NCI-H2107 treated with DMSO at 0.1 percent for 48 hours (cell line): ENCODE results near the gene TTLL6.
A peak's percentile ranks its signal among the peaks of the same experiment; 100 is the strongest.
"Not testable (repeated sequence)": the region's sequence is repeated elsewhere in the genome, so short reads cannot be mapped to it uniquely, and the experiment has no call there.

Experiments used
- DNase-seq: peaks from one replicate; lab custom pipeline; 2025; ENCODE audit not compliant: unreplicated experiment; lab: John Stamatoyannopoulos, UW

TTLL6 gene

DNA sequence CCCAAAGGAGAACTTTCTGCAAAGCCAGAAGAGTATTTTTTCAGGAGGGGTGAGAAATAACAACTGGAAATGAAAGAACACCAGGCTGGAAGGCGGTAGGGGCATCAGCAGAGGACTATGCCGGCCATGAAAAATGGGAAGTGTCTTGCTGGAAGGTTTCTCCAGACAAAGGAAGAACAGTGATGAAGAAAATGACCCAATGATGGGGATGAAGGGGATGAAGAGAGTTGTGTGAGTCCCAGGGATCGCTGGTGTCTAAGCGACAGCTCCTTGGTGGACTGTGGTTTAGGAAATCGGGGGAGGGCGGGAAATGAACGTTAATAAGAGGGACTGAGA is 623 bp downstream of the TTLL6 start:
- no peak for DNase-seq

DNA sequence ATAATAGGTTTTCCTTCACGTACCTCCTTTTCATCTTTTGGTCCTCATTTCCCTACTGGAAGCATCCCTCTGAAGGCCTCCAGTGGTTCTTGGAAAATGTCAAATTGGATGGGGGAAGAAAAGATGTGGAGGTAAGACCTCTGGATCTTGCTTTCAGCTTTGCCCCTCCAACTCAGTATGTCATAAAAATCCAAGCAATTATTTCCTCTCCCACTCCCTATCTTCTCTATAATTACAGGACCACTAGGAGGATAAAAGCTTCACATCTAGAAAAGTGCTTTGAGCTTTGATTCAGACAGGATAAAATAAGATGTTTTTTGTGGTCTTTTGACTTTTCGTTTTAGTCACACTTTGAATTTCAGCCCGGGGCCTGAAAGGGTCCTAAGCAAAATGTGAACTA is 1.7 kb downstream of the TTLL6 start:
- no peak for DNase-seq

DNA sequence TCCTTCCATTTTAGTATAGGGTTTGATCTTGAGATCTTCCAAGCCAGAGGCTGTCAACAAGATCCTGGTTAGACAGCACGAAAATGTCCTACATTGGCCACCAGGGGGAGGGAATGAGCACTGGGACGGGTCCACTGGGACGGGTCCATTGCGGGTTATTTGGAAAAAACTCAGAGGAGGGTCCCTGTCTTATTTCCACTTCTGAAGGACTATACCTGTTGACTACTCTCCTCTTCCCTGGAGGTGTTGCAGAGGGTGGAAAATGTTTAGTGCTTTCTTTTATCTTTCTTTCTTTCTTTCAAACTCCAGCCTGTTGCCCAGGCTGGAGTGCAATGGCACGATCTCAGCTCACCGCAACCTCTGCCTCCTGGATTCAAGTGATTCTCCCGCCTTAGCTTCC is 2.5 kb downstream of the TTLL6 start:
- no peak for DNase-seq

DNA sequence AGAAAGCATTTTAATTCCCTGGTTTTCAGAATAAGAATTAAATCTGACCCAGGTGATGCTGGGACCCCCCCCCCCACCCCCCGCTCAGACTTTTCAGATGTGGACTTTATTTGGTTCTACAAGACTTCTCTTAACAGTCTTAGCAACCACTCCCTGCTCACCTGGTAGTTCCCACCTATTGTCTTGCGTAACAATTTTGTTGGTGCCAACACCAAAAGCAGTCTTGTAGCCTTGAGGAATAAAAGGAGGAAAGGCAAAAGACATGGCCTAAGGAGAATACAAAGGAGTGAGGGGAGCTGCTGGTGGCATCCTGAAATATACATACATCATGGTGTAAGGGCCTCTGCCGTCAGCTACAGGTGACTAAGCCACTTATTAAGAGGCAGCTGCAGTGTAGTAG is 5.0 kb downstream of the TTLL6 start:
- no peak for DNase-seq

DNA sequence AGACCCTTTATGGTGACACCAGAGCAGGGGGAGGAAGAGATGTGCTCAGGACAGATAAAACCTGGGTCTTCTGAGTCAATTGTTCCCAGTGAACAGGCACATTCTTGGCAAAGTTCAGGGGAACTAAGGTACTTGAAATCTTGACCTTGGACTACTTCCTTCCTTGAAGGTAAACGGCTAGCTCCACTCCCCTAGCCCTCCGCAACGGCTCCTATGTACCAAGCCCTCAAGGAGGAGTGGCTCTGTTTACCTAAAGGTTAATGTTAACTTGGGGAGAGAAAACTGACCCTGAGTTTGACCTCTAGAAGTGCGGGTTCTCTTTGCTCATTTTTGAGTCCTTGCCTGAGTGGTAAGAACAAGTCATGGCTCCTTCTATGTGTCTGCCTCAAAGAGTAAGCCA is 7.8 kb downstream of the TTLL6 start:
- no peak for DNase-seq

DNA sequence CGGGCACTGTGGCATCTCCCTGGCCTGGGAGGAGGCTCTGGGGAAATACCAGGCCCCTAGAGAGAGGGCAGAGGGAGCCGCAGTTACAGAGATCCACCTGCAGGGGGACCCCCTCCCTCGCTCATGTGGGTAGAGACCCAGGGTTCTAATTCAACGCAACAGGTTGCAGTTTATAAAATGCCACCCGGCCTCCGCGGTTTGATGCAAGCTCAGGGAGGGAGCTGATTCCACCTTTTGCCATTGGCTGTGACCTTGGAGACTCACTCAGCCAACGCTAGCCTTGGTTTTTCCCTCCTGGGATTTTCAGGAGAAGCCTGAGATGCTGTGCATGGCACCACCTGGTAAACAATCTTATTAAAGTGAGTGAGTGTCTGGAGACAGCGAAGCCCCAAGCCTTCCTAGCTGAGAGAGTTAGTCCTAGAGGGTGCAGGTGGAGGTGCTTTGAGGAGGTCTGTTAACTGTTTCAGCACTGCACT is 12.1 kb downstream of the TTLL6 start:
- peak; percentile 32 for DNase-seq

DNA sequence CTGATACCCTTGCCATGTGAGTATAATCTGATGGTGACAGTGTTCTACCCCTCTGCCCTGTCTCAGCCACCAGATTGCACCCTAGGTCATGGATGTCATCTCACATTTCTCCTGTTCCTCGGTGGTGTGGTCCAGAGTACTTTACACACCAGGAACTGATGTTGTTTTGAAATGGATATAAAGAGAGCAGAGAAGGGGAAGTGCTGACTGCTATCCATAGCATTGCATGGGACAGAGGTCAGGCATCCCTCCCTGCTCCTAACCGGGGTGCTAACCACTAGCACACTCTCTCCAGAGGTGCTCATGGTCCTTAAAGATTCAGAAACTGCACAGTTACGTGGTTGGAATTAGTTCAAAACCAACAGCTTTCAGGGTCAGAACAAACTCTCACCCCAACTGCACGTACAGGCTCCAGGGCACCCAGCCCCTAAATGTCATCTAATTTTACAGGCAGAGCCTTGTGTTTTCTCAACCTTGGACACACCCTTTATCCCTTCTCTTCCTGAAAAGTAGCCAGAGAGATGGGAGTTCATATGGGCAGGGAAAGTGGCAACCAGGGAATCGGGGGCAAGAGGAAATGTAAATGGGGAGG is 16.3 kb downstream of the TTLL6 start:
- no peak for DNase-seq

DNA sequence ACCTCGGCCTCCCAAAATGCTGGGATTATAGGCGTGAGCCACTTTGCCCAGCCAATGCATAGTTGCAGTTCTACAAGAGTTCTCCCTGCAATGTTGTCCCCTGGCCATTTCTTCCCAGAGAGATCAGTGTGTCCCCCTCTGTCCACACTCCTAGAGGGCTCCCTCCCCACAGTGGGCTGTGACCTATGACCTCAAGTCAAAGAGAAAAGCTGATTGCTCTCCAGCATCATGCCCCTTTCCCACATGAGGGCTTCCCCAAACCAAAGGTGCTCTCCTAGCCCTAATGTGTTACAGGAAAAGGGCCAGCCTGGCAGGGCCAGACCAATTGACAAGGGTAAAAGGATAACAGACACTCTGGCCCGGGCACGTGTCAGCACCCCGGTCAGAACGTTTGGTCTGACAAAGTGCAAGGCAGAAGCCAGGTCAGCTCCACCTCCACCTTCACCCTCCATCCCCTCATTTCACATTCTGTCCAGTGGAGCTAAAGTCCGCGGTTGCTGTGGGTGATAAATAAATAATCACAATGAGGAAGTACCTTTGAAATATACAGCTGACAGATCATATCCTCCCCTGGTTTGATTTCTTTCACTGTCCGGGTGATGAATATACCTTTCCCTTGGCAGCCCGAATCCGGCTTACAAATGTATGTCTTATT is 17.8 kb downstream of the TTLL6 start:
- no peak for DNase-seq

DNA sequence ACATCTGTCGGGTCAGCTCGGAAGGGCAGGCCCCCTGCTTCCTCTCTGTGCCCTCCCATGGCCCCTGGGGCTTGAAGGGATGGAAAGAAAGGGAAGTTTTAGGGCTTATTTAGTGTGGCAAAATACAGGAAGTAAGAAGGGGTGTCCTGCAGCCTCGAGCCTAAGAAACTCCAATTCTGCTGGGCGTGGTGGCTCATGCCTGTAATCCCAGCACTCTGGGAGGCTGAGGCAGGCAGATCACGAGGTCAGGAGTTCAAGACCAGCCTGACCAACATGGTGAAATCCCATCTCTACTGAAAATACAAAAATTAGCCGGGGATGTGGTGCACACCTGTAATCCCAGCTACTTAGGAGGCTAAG is 20.9 kb downstream of the TTLL6 start:
- DNase-seq = not testable (repeated sequence)

DNA sequence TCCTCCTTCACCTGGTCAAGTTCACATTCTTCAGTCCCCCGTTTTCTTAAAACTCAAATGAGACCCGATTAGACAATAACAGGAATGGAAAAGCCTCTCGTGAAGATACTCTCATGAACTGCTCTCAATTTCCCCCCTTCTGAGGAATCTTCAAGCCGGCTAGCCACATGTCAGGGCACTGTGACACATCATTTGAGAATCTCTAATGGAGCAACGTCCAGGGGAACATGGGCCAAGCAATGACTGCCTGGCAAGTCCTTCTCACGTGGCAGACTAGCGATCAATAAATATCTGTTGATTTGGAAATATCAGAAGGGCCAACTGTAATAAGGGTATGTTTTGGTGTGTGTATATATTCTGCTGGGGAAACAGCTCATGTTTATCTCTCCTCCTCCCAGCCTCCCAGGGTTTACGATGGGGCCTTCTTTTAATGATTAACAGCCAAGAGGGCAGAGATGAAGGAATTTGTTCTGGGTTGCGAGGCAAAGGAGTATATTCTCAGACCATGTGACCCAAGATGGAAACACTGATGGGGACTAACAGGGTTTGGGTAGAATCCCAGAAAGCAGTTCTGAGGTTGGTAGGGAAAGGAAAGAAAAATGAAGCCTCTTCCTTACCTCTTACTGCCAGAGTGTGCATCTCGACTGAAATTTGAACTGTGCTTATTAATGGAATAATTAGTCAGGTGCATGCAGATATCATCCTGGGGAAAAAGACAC is 21.4 kb downstream of the TTLL6 start:
- no peak for DNase-seq

DNA sequence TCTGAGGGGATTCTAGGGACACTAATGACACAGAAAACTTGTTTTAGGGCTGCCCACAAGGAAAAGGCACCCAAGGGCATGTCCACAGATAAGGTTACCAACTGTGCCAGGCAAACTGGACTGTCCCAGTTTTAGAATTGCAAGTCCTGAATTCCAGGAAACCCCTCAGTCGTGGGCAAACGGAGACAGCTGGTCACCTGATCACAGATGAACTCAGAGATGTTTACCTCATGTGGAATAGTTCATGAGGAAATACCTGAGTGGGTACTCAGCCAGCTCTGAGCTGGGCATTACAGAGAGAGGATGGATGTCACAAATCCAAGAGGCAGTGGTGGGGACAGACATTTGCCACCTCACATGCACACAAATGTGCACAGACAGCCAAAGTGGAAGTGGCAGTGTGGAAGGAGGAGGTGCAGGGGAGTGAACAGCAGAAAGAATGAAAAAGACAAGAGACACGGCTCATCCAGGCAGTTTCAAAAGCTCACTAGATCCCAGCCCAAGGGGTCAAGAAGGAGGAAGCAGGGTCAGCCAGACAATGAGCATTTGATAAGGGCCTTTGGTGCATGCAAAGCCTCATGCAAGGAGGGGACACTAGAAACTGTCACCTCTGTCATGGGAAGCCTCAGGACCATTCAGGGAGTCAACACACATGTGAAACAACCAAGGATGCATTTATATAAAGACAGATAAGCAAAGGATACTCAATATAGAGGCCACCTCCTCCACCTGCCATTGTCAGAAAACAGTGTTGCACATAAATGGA is 24.8 kb downstream of the TTLL6 start:
- DNase-seq = no peak

DNA sequence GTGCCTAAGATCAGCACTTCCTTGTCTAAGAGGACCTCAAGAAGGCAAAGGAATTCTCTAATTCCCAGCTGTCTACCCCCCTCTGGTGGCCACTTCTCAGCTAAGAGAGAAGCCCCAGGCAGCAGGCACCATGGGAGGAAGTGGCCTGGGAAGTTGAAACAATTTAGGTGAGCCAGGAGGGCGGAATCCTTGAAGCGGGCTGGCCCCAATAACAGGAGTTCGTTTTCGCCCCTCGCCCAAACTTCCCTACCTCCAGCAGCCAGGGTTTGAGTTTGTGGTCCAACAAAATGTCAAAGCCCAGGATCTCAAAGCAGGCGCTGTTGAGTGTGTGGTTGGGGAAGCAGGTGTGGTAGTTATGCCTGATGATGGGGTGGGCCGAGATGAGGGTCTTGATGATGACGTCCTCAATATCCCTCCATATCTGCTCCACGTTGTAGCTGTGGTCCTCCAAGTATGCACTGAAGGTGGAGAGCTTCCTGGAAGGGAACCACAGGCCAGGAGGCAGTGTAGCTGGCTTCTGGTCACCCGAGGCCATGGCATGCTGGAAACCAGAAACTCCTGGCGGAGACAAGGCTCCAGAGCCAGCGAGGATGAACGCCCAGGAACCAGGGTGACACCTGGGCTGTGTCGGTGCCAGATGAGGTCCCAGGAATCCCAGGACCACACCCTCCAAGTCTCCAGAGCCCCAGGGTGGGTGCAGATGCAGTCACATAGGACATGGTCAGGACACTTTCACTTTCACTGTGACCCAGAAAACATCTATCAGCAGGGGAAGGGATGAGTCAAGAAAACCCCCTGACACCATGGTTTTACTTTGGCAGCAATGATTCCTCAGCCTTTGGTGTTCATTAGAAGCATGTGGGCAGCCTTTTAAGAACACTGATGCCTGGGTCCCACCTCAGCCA is 25.6 kb downstream of the TTLL6 start:
- no peak for DNase-seq

DNA sequence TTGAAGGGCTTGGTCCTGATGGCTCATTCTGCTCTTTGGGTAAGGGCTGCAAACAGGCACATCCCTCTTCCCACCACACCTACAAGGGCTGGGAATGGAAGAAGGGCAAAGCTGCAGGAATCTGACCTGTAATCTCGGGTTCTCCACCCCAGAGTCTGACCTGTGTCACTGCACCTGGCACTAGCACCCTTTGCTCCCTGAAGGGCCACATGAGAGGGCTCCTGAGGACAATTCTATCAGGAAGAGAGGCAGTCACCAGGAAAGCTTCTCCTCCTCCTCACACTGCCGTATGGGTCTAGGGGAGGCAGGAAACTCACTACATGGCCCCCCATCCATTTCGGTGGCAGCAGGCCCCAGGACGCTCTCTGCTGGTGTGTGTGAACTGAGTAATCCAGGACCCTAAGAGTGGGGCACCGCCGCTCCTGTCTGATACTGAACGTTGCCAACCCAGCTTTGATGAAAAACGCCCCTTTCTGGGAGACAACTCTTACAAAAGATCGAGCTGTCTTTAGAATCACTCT is 26.4 kb downstream of the TTLL6 start:
- no peak for DNase-seq

DNA sequence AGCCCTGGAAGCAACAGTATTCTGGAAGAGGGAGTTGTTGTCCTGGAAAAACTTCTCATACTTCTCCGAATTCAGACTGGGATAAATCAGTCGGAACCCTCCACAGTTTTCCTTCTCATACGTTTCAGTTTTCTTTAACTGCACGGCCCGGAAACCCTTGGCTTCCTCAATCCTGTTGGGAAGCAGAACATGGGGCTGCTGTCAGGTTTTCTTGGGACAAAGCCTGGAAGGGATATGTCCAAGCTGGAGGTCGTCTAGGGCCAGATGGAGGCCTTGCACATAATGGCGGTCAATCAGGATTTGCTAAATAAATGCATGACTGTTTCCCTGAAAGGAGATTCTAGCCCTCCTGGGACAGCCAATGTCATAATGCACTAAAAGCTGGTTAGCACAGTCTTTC is 29.2 kb downstream of the TTLL6 start:
- no peak for DNase-seq

DNA sequence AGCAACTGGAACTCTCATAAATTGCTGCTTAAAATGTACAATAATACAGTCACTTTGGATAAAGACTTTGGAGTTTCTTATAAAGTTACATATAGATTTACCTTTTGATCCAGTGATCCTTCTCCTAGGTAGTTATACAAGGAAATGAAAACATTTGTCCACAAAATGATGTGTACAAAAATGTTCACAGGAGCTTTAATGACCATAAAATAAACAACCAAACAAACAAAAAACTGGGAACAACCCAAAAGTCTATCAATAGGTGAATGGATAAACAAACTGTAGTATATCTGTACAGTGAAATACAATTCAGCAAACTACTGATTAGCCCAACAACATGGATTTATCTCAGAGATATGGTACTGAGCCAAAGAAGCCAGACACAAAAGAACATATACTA is 37.6 kb downstream of the TTLL6 start:
- no peak for DNase-seq

DNA sequence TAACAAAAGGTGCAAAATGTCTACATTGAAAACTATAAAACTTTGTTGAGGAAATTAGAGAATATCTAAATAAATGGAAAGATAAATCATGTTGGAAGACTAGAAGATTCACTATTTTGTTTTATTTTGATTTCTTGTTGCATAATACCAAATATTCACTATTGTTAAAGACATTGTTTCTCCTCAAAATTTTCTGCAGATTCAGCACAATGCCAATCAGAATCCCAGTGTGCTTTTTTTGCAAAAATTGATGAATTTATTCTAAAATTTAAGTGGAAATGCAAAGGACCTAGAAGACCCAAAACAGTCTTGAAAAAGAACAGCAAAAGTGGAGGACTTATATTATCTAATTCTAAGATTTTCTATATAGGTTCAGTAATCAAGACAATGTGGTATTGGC is 40.4 kb downstream of the TTLL6 start:
- no peak for DNase-seq

DNA sequence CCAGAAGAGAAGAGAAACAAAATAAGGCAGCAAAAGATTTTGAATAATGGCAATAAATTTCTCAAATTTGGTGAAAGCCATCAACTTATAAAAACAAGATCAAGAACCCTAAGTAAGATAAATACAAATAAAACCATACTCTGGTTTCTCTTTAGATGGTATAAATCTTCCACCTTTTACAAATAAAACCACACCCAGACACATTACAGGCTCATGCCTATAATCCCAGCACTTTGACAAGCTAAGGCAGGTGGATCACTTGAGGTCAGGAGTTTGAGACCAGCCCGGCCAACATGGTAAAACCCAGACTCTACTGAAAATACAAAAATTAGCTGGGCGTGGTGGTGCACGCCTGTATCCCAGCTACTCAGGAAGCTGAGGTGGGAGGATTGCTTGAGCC is 43.8 kb downstream of the TTLL6 start:
- DNase-seq = no peak

DNA sequence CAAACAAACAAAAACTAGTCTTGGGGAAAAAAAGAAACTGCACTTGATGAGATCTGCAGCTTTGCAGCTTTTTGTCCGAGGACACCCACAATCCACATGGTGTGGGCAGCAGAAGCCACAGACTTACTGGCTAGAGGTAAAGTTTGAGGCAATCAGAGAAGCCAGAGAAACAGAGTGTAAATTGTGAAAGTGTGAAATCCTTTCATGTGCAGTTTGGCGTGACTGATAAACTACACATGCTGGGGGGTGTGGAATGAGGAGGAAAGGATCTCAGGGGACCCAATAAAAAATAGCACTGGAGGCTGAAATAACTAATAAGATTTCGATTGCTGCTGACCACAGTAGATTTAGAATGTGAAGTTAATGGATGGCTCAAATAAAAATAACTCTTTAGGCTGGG is 46.1 kb downstream of the TTLL6 start:
- DNase-seq = no peak

DNA sequence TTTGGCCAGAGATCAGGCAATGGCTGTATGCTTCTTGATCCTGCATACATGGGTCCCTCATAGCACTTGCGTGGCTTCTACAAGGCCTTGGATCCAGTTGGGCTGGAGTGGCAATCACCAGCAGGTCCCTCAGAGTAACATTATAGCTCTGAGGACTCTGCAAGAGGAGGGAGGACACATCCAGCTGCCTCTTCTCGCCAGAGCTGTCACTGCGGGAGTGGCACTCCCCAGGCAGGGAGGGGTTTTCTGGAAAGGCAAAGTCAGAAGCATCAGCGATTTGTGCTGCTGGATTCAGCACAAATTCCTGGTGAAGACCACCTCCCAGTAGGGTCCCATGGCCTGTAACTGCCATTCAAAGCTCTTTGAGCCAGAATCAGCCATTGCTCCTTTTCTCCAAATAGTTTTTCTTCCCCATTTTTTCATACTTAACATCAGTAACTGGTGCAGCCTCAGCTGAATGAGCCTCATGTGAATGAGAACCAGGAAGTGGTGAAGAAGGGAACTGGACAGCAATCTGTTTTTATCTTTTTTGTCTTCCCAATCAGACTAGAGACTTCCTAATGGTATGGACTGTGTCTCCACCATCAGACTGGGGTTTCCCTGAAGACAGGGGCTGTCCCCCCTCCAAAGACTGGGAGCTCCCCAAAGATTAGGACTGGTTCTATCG is 47.9 kb downstream of the TTLL6 start:
- DNase-seq = no peak

DNA sequence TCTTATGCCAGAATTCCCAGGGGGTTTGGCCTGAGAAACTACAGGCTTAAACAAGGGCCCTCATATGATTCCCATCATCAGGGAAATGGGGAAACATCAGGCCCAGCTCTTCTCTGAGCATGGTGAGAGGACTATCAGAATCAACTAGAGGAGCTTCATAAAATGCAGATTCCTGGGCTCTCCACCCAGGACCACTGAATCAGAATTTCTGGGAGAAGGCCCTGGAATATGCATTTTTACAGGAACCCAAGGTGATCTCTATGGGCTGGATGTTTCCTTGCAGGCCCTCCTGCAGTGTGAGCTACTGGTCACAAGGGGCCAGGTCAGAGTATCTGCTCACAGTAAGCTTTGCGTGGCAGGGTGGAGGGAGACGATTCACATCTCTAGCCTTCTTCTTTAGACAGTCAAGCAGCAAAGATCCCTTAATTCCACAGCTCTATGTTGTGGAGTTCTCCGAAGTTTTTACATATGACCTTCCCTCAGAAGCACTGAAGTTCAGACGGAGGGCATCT is 49.7 kb downstream of the TTLL6 start:
- no peak for DNase-seq
